Trophoblast cell (in vitro differentiated cells and primary cell): ENCODE results near the gene S100PBP.

Experiments
- DNase-seq, 2 donors: peaks; one replicate each; pipeline ENCODE4 v3.0.0-alpha.2; 2016
- H2AFZ ChIP-seq: 2 replicates; pipeline ENCODE4 v1.6.1; 2013; ENCODE audit warnings: low read length, moderate library complexity, mild to moderate bottlenecking; ENCODE audit not compliant: insufficient read depth, poor library complexity
- H2AK5ac ChIP-seq: 2 replicates; pipeline ENCODE4 v1.6.1; 2013; ENCODE audit warnings: mild to moderate bottlenecking, low read length
- H2BK120ac ChIP-seq: 2 replicates; pipeline ENCODE4 v1.6.1; 2013; ENCODE audit warnings: low read length, mild to moderate bottlenecking, moderate library complexity; ENCODE audit not compliant: insufficient read depth, poor library complexity
- H2BK12ac ChIP-seq: 2 replicates; pipeline ENCODE4 v1.6.1; 2013; ENCODE audit warnings: mild to moderate bottlenecking, low read length, moderate library complexity
- H2BK5ac ChIP-seq: 2 replicates; pipeline ENCODE4 v1.6.1; 2013; ENCODE audit warnings: low read length, low read depth, moderate library complexity, mild to moderate bottlenecking; ENCODE audit not compliant: poor library complexity
- H3K14ac ChIP-seq: 2 replicates; pipeline ENCODE4 v1.6.1; 2013; ENCODE audit warnings: mild to moderate bottlenecking, low read length
- H3K18ac ChIP-seq: 2 replicates; pipeline ENCODE4 v1.6.1; 2013; ENCODE audit warnings: mild to moderate bottlenecking, low read length
- H3K23ac ChIP-seq: 2 replicates; pipeline ENCODE4 v1.6.1; 2013; ENCODE audit warnings: low read length
- H3K27ac ChIP-seq: 2 replicates; pipeline ENCODE4 v1.5.1; 2013; ENCODE audit warnings: low read depth, mild to moderate bottlenecking, inconsistent platforms, low read length, moderate library complexity
- H3K27me3 ChIP-seq: 2 replicates; pipeline ENCODE4 v1.6.1; 2013; ENCODE audit warnings: inconsistent platforms, mild to moderate bottlenecking, low read length, moderate library complexity; ENCODE audit not compliant: insufficient read depth
- H3K36me3 ChIP-seq, 2 experiments: 1 replicate in 1 of 2; 2 replicates in 1 of 2; pipeline ENCODE4 v1.6.1; 2013; ENCODE audit warnings: low read length in 2 of 2, mild to moderate bottlenecking in 2 of 2, moderate library complexity in 1 of 2; ENCODE audit not compliant: insufficient read depth in 2 of 2, control insufficient read depth in 1 of 2
- H3K4ac ChIP-seq: 2 replicates; pipeline ENCODE4 v1.6.1; 2013; ENCODE audit warnings: low read depth, mild to moderate bottlenecking, low read length, moderate library complexity
- H3K4me1 ChIP-seq, 2 experiments: 1 replicate in 1 of 2; 2 replicates in 1 of 2; pipeline ENCODE4 v1.6.1; 2013; ENCODE audit warnings: low read length in 2 of 2, mild to moderate bottlenecking in 2 of 2, moderate library complexity in 1 of 2; ENCODE audit not compliant: insufficient read depth in 2 of 2, control insufficient read depth in 1 of 2
- H3K4me2 ChIP-seq: 2 replicates; pipeline ENCODE4 v1.6.1; 2013; ENCODE audit warnings: inconsistent platforms, mild to moderate bottlenecking, low read length, moderate library complexity
- H3K4me3 ChIP-seq: 2 replicates; pipeline ENCODE4 v1.5.1; 2013; ENCODE audit warnings: mild to moderate bottlenecking, low read depth, low read length, inconsistent platforms
- H3K79me1 ChIP-seq: one replicate; pipeline ENCODE4 v1.6.1; 2013; ENCODE audit warnings: low read length
- H3K79me2 ChIP-seq: 2 replicates; pipeline ENCODE4 v1.6.1; 2013; ENCODE audit warnings: low read length, mild to moderate bottlenecking; ENCODE audit not compliant: control insufficient read depth, insufficient read depth, poor library complexity
- H3K9ac ChIP-seq: 2 replicates; pipeline ENCODE4 v1.6.1; 2013; ENCODE audit warnings: mild to moderate bottlenecking, low read length
- H3K9me3 ChIP-seq: 2 replicates; pipeline ENCODE4 v1.6.1; 2013; ENCODE audit warnings: low read depth, mild to moderate bottlenecking, control low read depth, inconsistent platforms, low read length; ENCODE audit not compliant: insufficient read depth
- H4K12ac ChIP-seq: 2 replicates; pipeline ENCODE4 v1.6.1; 2013; ENCODE audit warnings: low read depth, mild to moderate bottlenecking, low read length, moderate library complexity
- H4K8ac ChIP-seq: 2 replicates; pipeline ENCODE4 v1.6.1; 2013; ENCODE audit warnings: low read depth, mild to moderate bottlenecking, low read length, moderate library complexity
- H4K91ac ChIP-seq: one replicate; pipeline ENCODE4 v1.6.1; 2013; ENCODE audit warnings: low read depth, mild to moderate bottlenecking, low read length, moderate library complexity
- WGBS: extraction: QIAGEN DNeasy Blood & Tissue Kit; methylation state at CpG from one replicate; pipeline ENCODE4 v1.1.7; 2013; ENCODE audit warnings: missing lambda C conversion rate; ENCODE audit not compliant: insufficient read length, insufficient coverage; ENCODE audit errors: extremely low coverage; 5-methylcytosine and 5-hydroxymethylcytosine counted together

The S100PBP gene

DNA sequence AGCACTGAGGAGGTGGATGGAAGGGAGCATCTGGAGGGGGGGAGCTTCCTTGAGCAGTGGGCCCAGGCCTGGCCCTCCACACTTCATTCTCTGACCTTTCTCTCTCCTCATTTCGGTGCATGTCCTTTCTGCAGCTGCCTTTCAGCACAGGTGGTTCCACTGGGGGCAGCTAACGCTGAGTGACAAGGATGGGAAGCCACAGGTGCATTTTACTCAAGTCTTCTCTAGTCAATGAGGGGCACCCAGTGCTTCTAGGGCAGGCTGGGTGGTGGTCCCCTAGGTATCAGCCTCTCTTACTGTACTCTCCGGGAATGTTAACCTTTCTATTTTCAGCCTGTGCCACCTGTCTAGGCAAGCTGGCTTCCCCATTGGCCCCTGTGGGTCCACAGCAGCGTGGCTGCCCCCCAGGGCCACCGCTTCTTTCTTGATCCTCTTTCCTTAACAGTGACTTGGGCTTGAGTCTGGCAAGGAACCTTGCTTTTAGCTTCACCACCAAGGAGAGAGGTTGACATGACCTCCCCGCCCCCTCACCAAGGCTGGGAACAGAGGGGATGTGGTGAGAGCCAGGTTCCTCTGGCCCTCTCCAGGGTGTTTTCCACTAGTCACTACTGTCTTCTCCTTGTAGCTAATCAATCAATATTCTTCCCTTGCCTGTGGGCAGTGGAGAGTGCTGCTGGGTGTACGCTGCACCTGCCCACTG lies 43.5 kb upstream of the S100PBP start:
- Histone ChIP-seq H3K4ac (no peak overlapping the region), H2AK5ac (no peak overlapping the region), H2BK120ac (no peak overlapping the region), H3K4me1 (peaks cover 13 to 15% of the 10 kb centered on the region in 2 experiments), H4K91ac (no peak overlapping the region), H2BK12ac (no peak overlapping the region), H3K23ac (no peak overlapping the region), H3K79me2 (no peaks in the 10 kb centered on the region), H4K8ac (no peak overlapping the region), H4K12ac (no peak overlapping the region), H3K27me3 (no peaks in the 10 kb centered on the region), H2BK5ac (no peak overlapping the region), H3K9me3 (no peaks in the 10 kb centered on the region), H3K4me3 (no peak overlapping the region), H3K14ac (no peak overlapping the region), H3K18ac (no peak overlapping the region), H3K4me2 (no peak overlapping the region), H3K27ac (no peak overlapping the region), H2AFZ (no peak overlapping the region), H3K79me1 (no peaks in the 10 kb centered on the region), H3K9ac (no peak overlapping the region), H3K36me3 (peaks cover 61 to 67% of the 10 kb centered on the region in 2 experiments)
- no CpG with 5 or more reads among the region's 7 CpGs for WGBS
- DNase-seq, result no peak

DNA sequence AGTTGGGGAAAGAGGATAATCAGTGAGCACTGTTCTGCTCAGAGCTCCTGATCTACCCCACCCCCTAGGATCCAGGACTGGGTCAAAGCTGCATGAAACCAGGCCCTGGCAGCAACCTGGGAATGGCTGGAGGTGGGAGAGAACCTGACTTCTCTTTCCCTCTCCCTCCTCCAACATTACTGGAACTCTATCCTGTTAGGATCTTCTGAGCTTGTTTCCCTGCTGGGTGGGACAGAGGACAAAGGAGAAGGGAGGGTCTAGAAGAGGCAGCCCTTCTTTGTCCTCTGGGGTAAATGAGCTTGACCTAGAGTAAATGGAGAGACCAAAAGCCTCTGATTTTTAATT lies 43.0 kb upstream of the S100PBP start:
- H3K79me1 ChIP-seq, result no peaks in the 10 kb centered on the region
- H2AK5ac ChIP-seq, result no peak overlapping the region
- H3K9me3 ChIP-seq, result no peaks in the 10 kb centered on the region
- H3K4me2 ChIP-seq, result no peak overlapping the region
- H3K79me2 ChIP-seq, result no peaks in the 10 kb centered on the region
- no peaks in the 10 kb centered on the region for H3K27me3 ChIP-seq
- no peak overlapping the region for H3K9ac ChIP-seq
- no peak overlapping the region for H4K8ac ChIP-seq
- no peak overlapping the region for H2BK12ac ChIP-seq
- no peak overlapping the region for H3K23ac ChIP-seq
- no peak overlapping the region for H2BK120ac ChIP-seq
- no peak overlapping the region for H4K91ac ChIP-seq
- H3K27ac ChIP-seq, result no peak overlapping the region
- DNase-seq, result no peak
- peaks cover 66 to 72% of the 10 kb centered on the region in 2 experiments for H3K36me3 ChIP-seq
- H3K4ac ChIP-seq, result no peak overlapping the region
- no peak overlapping the region for H3K4me3 ChIP-seq
- no peak overlapping the region for H4K12ac ChIP-seq
- no peak overlapping the region for H3K14ac ChIP-seq
- H3K4me1 ChIP-seq, result peaks cover 13 to 15% of the 10 kb centered on the region in 2 experiments
- H2AFZ ChIP-seq, result no peak overlapping the region
- H2BK5ac ChIP-seq, result no peak overlapping the region
- H3K18ac ChIP-seq, result no peak overlapping the region

DNA sequence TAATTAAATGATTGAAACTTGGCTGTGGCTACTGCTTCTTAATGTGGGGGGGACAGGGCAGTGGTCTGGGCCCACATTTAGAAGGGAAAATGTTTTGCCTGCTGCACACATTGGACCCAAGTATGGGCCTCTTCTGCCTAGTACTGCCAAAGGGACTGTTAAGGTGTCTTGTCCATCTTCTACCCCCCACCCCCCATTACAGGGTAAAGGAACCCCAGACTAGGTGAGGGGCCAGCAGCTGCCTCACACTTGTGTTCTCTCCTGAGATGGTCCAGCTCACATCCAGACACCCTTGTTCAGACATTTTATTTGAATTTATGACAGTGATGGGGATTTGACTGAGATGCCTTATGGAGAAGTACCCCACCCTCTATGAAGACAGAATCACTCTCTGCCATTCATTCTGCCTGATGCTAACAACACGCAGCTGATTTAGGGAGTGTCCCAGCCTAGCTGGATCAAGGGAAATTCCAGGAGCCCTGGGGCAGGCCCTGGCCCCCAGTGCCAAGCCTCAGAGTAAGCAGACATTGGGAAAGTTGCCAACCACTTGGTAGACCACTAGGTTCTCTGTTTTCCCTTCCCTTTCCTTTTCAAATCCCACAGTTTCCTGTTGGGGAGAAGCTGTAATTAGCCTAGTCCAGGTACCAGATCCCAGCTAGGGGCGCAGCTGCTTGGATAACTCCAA lies 42.4 kb upstream of the S100PBP start:
- H3K27ac ChIP-seq, result no peak overlapping the region
- no peak overlapping the region for H4K8ac ChIP-seq
- DNase-seq, result no peak

DNA sequence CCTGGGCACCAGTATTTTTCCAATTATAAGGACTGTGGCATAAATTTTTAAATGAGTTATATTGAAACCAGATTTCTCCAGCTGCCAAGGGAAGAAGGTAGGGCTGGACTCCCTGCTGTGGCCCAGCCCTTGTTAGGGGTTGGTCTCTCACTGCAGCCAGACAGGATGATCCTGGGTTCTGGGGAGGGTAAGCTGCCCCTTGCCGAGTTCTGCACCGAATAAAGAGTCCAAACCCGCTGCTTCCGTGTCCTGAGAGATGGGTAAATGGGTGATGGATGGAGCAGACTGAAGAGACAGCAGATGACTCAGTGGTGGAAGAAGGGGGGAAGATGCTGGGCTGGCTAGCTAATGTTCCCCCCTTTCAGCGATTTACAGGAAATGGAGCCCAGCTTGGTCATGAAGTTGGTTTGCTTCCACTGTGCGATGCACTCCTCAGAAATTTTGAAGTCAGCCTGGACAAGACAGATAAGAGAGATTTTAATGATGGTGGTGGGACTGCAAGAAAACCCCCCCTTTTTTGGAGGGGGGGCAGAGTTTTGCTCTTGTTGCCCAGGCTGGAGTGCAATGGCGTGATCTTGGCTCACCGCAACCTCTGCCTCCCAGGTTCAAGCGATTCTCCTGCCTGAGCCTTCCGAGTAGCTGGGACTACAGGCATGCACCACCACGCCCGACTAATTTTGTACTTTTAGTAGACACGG lies 41.7 kb upstream of the S100PBP start:
- Histone ChIP-seq H3K79me1 (no peaks in the 10 kb centered on the region), H4K12ac (no peak overlapping the region), H4K8ac (no peak overlapping the region), H3K36me3 (peaks cover 64 to 72% of the 10 kb centered on the region in 2 experiments), H3K4me3 (no peak overlapping the region), H3K9me3 (no peaks in the 10 kb centered on the region), H3K27ac (no peak overlapping the region), H2BK12ac (no peak overlapping the region), H3K27me3 (no peaks in the 10 kb centered on the region), H3K4me1 (peaks cover 4% of the 10 kb centered on the region in 2 experiments), H3K23ac (no peak overlapping the region), H3K79me2 (no peaks in the 10 kb centered on the region), H2BK5ac (no peak overlapping the region), H4K91ac (no peak overlapping the region), H3K14ac (no peak overlapping the region), H2BK120ac (no peak overlapping the region), H3K4me2 (no peak overlapping the region), H2AFZ (no peak overlapping the region), H3K4ac (no peak overlapping the region), H2AK5ac (no peak overlapping the region), H3K18ac (no peak overlapping the region), H3K9ac (no peak overlapping the region)
- no CpG with 5 or more reads among the region's 13 CpGs for WGBS
- DNase-seq, result no peak

More for the DNA sequence above, 42.4 kb upstream of the S100PBP start:
- Histone ChIP-seq H3K23ac (no peak overlapping the region), H4K91ac (no peak overlapping the region), H3K4ac (no peak overlapping the region), H3K4me1 (peaks cover 7 to 9% of the 10 kb centered on the region in 2 experiments), H3K18ac (no peak overlapping the region), H3K4me2 (no peak overlapping the region), H2BK120ac (no peak overlapping the region), H2BK12ac (no peak overlapping the region), H3K4me3 (no peak overlapping the region), H2AFZ (no peak overlapping the region), H4K12ac (no peak overlapping the region), H2AK5ac (no peak overlapping the region), H3K79me1 (no peaks in the 10 kb centered on the region), H3K79me2 (no peaks in the 10 kb centered on the region), H3K9ac (no peak overlapping the region), H3K14ac (no peak overlapping the region), H3K36me3 (peaks cover 66 to 71% of the 10 kb centered on the region in 2 experiments), H2BK5ac (no peak overlapping the region), H3K9me3 (no peaks in the 10 kb centered on the region), H3K27me3 (no peaks in the 10 kb centered on the region)
- no CpG with 5 or more reads among the region's 2 CpGs for WGBS
